GM19023 (cell line): ENCODE measurements around the gene FTO.

Source experiments
- ATAC-seq: cut with Tn5 transposase; IDR thresholded peaks from one replicate; pipeline ENCODE4 v1.9.1; 2021; ENCODE audit warnings: mild to moderate bottlenecking, moderate library complexity; ENCODE audit not compliant: unreplicated experiment

FTO gene

GRCh38 chr16:53707671-53708070 lies 3.7 kb downstream of the FTO start:
- ATAC-seq: no peak

- ATAC-seq: no peak
Measured at GRCh38 chr16:53708490-53708889, 4.5 kb downstream of the FTO start.

DNA sequence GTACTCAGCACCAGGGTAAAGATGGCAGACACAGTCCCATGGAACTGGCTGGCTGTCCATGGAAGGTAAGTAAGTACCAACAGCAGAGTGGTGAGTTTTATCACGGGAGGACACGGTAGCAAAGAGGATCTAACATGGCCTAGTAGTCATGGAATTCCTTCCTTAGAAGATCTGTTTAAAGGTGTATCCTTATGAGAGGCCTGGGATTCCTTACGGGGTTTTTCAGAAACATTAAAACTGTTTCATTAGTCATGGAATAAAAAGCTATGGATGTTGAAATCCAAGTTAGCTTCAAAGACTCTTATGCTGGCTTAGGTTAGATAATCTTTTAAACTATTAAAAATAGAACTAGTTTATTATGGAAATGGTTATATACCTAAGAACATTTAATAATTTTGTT lies 7.4 kb downstream of the FTO start:
- ATAC-seq: no peak

- ATAC-seq: no peak
Measured at GRCh38 chr16:53712065-53712464, 8.1 kb downstream of the FTO start.

DNA sequence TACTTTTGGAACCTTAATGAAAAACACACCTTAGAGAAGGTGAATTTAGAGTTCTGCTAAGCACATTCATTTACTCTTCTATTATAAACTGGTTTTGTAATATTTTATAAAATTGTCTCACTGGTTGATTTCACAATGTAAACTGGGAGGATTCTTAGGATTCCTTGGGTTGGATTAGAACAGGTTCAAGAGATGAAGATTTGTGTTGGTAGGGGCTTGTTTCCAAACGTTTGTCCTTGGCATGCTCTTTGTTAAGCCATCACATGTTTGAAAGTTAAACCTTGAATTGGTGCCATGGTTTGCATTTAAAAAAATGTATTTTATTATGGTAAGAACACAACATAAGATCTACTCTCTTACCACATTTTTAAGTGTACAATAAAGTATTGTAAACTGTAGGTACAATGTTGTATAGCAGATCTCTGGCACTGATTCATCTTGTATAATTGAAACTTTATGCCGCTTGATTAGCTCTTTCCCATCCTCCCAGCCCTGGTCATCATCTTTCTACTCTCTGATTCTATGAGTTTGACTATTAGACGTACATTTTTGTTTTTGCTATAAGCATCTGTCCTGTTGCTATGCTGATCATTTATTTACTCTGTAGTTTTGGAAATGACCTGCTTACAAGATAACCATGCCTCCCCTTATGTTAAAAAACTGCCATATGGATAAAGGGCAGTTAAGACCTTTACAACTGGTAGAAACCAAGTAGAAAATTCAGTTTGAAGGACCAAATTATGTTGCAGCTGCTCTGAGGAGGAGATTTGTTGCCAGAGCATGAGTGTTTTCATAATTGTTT lies 9.6 kb downstream of the FTO start:
- ATAC-seq: no peak

DNA sequence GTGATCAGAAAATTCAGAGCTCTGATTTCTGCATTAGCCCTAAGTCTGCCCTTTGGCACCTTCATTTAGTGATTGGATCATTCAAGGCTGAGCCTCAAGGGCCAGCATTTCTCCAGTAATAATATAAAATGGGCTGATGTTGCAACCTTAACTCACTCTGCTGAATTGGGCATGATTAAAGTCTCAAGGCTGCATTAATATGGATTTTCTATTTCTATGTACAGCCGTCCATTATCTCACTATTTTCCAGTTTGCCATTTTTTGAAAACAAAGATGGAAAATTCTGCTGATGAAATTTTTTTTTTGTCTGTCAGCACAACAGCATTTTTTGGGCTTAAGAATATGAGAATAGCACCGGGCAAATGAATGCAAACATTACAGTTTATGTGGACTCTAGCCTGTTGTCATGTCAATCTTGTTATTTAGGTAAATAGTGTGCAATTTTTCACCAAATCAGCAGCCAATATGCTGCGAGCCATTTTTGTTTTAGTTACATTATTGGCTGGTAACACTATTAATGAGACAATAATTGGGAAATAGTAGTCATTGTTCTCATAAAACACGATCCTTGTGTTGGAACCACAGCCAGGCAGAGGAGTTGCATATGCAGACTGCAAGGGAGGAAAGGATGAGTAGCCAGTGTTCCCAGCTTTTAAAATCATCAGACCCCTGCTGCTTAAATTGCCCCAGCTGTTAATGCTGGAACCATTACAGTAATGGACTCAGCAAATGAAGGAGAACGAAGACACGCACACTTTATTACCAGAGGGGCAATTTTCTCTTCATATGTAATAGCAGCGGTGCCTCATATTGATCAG lies 10.5 kb downstream of the FTO start:
- no peak for ATAC-seq

GRCh38 chr16:53715023-53715384 lies 11.0 kb downstream of the FTO start:
- ATAC-seq: no peak

DNA sequence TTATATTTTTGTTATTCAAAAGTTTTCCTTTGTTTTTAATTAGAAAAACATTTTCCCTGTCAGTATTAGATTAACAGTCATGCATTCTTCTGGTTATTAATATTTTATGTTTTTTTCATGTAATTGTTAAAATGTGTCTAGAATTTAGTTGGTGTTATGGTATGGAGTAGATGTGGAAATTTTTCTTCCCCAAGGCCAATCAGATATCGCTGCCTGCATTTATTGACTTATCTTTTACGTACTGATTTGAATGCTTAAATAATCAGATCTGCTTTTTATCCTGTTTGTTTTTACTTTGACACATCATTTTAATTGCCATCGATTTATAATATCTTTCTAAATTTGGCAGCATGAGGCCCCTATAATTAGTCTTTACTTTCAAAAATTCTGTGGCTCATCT lies 13.6 kb downstream of the FTO start:
- no peak for ATAC-seq

GRCh38 chr16:53721017-53721416 lies 17.1 kb downstream of the FTO start:
- no peak for ATAC-seq

GRCh38 chr16:53726625-53727024 lies 22.7 kb downstream of the FTO start:
- no peak for ATAC-seq

GRCh38 chr16:53730693-53731092 lies 26.7 kb downstream of the FTO start:
- no peak for ATAC-seq

DNA sequence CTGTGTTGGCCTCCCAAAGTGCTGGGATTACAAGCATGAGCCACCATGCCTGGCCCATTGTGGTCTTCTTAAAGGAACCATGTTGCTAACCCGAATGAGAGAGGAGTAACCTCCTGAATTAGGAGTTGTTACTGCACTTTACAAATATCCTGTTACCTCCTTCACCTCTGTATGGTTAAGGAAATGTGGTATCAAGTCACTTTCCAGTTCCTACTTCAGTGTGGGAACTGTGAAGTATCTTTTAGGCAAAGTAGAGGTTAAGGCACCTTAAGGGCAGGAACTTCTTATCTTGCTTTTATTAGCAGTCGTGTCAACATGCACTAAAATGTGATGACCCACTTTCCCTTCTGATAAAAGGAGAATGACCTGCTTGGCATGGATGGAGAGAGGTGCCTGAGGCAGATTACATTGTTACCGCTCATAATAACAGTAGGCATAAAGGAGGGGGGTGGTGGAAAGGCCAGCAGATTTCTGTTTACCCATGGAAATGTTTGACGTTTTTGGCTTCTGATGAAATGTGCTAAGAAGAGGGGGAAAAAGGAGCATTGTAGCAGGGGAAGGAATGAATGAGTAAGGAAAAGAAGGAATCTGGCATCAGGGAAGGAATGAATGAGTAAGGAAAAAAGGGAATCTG lies 28.5 kb downstream of the FTO start:
- ATAC-seq: no peak

GRCh38 chr16:53734908-53735307 lies 31.0 kb downstream of the FTO start:
- ATAC-seq: no peak

DNA sequence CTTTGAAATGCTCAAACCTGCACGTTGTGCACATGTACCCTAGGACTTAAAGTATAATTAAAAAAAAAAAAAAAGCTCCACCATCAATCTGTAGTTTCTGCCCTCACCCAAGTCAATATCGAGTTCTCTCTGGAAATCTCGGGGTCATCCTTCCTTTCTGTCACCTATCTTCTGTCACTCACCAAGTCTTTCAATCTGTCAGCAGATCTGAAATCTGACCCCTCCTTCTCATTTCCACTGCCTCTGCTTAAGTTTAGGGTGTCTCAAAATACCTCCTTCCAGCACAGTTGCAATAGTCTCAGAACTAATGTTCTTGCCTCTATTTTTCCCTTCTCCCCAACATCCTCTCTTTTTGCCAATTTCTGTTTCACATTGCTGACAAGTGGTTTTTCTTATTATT lies 32.3 kb downstream of the FTO start:
- no peak for ATAC-seq

DNA sequence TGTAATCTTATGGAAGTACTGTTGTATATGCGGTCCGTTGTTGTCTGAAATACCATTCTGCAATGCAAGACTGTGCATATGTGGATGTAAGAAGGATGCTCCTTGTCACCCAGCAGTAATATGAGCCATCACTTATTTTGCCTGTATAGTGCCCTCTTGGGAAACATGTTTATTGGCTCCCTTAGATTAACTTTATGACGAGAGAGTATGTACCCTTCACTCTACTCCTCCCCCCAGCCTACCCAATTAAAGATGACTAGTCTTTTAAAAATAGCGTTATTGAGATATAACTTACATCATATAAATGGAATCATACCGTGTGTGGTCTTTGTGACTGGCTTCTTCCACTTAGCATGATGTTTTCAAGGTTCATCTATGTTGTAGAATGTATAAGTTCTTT lies 33.6 kb downstream of the FTO start:
- no peak for ATAC-seq

- no peak for ATAC-seq
Measured at GRCh38 chr16:53740476-53740875, 36.5 kb downstream of the FTO start.

DNA sequence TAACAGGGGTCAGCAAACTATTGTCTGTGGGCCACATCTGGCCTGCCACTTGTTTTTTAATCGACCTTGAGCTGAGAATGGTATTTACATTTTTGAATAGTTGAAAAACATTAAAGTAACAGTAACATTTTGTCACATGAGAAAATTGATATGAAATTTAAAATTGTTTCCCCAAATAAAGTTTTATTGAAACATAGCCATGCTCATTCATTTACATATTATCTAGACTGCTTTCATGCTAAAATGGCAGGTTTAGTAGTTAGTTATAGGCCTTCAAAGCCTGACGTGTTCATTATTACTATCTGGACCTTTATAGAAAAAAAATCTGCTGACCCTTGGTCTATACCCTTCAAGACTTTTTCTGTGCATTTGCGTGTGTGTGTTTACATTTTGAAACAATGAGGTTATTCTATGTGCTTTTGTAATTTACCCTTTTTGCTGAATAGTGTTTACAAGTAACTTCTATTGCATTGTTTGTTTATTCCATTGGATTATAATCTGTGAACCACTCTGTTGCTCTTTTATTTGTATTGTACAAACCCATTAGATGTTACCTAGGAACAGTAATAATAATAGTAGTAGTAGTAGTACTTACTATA lies 37.1 kb downstream of the FTO start:
- ATAC-seq: no peak

- no peak for ATAC-seq
Measured at GRCh38 chr16:53741546-53741945, 37.6 kb downstream of the FTO start.

DNA sequence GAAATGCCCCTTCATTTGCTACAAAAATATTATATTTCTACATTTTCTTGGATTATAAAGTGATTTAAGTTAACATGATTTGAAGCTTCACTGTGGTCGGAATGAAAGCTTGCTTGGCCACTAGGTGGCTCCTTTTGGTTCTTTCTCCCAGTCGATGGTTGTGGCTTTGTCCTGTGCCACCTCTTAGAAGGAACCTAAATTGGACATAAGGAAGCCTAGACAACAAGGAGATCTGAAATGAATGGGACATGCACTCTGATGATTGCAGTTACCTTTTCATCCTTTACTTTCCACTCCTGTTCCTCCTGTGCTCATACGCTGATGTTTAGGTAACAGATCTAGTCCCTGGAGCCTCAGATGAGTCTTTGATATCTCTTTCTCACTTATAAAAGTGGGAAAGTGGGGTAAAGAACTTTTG lies 39.2 kb downstream of the FTO start:
- no peak for ATAC-seq

GRCh38 chr16:53744449-53744848 lies 40.5 kb downstream of the FTO start:
- no peak for ATAC-seq

GRCh38 chr16:53745086-53745485 lies 41.1 kb downstream of the FTO start:
- ATAC-seq: no peak
